ENCODE data around the gene GATD1.

DNA sequence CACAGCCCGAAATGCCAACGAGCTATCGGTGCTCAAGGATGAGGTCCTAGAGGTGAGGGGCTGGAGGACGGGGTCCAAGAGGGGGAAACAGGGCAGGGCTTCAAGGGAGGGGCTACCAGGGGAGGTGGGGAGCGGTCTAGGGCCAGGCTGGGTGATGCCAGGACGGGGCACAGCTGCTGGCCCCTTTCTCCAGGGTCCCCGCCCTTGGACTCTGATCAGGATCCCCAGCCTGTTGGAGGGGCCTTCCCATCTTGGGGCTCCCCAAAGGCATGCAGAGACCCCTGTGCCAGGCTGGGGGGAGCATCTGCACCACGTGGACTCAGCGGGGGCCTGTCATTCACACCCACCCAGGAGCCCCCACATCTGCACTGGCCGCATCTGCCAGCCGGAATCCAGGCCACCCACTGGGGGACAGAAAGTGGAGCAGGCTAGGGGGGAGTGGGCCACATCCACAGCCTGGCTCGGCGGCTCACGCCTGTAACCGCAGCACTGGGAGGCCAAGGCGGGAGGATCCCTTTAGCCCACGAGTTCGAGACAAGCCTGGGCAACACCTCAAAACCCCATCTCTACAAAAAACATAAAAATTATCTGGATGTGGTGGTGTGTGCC is 52.4 kb downstream of the GATD1 start:
- TF ChIP-seq, protein P1, sequence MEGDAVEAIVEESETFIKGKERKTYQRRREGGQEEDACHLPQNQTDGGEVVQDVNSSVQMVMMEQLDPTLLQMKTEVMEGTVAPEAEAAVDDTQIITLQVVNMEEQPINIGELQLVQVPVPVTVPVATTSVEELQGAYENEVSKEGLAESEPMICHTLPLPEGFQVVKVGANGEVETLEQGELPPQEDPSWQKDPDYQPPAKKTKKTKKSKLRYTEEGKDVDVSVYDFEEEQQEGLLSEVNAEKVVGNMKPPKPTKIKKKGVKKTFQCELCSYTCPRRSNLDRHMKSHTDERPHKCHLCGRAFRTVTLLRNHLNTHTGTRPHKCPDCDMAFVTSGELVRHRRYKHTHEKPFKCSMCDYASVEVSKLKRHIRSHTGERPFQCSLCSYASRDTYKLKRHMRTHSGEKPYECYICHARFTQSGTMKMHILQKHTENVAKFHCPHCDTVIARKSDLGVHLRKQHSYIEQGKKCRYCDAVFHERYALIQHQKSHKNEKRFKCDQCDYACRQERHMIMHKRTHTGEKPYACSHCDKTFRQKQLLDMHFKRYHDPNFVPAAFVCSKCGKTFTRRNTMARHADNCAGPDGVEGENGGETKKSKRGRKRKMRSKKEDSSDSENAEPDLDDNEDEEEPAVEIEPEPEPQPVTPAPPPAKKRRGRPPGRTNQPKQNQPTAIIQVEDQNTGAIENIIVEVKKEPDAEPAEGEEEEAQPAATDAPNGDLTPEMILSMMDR (IDR thresholded peaks at IDR 0.05): no peak
- no peak for TF ChIP-seq POLR2A (IDR thresholded peaks at IDR 0.05)
- TF ChIP-seq POLR2AphosphoS5 (IDR thresholded peaks at IDR 0.05): no peak
